Measurements from ENCODE around the gene HINT2. TPM values are rescaled to one million over a fixed set of nuclear protein-coding genes. Genes with fewer than 3 reads are reported as not detected.

The HINT2 gene
- total RNA-seq, 6 donors from 2014 or later = 15.7 to 57.9 (median 42.2) TPM

- Histone ChIP-seq H3K4me1 (peaks cover 25 to 49% (median 38%) of the 10 kb centered on the region in 4 donors), H3K4me3 (peak within 1 kb of the TSS; percentile 75 to 88 (median 82)), H3K9me3 (no peaks in the 10 kb centered on the region), H3K27me3 (no peaks in the 10 kb centered on the region), H3K27ac (peak within 1 kb of the TSS; percentile 92 to 97 (median 94)), H3K36me3 (no peaks in the 10 kb centered on the region)
- 1 to 2% methylated on average over 9 to 22 of the region's 53 CpGs for WGBS, 2 donors
- ATAC-seq (ENCODE audit: low FRiP score in 2 of 2) = peak; percentile 92 to 96
- TF ChIP-seq CTCF (IDR thresholded peaks at IDR 0.05) = peak in 1 of 6 experiments; percentile 4
- TF ChIP-seq POLR2A (IDR thresholded peaks at IDR 0.05) = peak in 2 of 4 donors; percentile 14 to 60
- TF ChIP-seq POLR2AphosphoS5 (IDR thresholded peaks at IDR 0.05) = peak; percentile 11 to 44
- no peak for TF ChIP-seq EP300 (IDR thresholded peaks at IDR 0.05)
- peak; percentile 99 to 100 for DNase-seq
Measured at GRCh38 chr9:35829084-35829763, 14.4 kb upstream of the HINT2 start, which contains the start of gene TMEM8B. Gene TMEM8B (plus strand): TSS chr9:35829228. CDS start chr9:35829448, 220 bp downstream.

- H3K4me3 ChIP-seq = peak within 1 kb of the TSS; percentile 75 to 88 (median 82)
- H3K36me3 ChIP-seq = no peaks in the 10 kb centered on the region
- H3K4me1 ChIP-seq = peaks cover 20 to 43% (median 34%) of the 10 kb centered on the region in 4 donors
- no peaks in the 10 kb centered on the region for H3K27me3 ChIP-seq
- peak within 1 kb of the TSS; percentile 92 to 97 (median 94) for H3K27ac ChIP-seq
- TF ChIP-seq POLR2A (IDR thresholded peaks at IDR 0.05) = no peak
- no peak for TF ChIP-seq CTCF (IDR thresholded peaks at IDR 0.05)
- TF ChIP-seq POLR2AphosphoS5 (IDR thresholded peaks at IDR 0.05) = no peak
- no peak for TF ChIP-seq EP300 (IDR thresholded peaks at IDR 0.05)
- ATAC-seq (ENCODE audit: low FRiP score in 2 of 2) (peak in 1 of 2 donors; percentile 4), DNase-seq (peak in 1 of 2 donors; percentile 69)
- no peaks in the 10 kb centered on the region for H3K9me3 ChIP-seq
- 0 to 4% methylated on average over 16 to 21 of the region's 21 CpGs for whole genome bisulfite sequencing, 2 donors
Measured at GRCh38 chr9:35828716-35829083, 13.9 kb upstream of the HINT2 start, which contains the start of gene FAM221B. Gene FAM221B (minus strand): TSS chr9:35828732. CDS start chr9:35826161, 2,571 bp downstream.

- peaks cover 13 to 31% (median 24%) of the 10 kb centered on the region in 4 donors for H3K4me1 ChIP-seq
- ATAC-seq (ENCODE audit: low FRiP score in 2 of 2) = no peak
- H3K27ac ChIP-seq = no peak overlapping the region
- H3K4me3 ChIP-seq = no peak overlapping the region
- no peak for TF ChIP-seq POLR2A (IDR thresholded peaks at IDR 0.05)
- no peak for TF ChIP-seq EP300 (IDR thresholded peaks at IDR 0.05)
- no peak for TF ChIP-seq CTCF (IDR thresholded peaks at IDR 0.05)
- no peak for TF ChIP-seq POLR2AphosphoS5 (IDR thresholded peaks at IDR 0.05)
- H3K27me3 ChIP-seq = no peaks in the 10 kb centered on the region
- H3K9me3 ChIP-seq = no peaks in the 10 kb centered on the region
- H3K36me3 ChIP-seq = no peaks in the 10 kb centered on the region
- WGBS, 2 donors = 87 to 88% methylated on average over 3 of the region's 3 CpGs
- DNase-seq = no peak
Measured at GRCh38 chr9:35827486-35827885, 12.6 kb upstream of the HINT2 start.

- Histone ChIP-seq H3K9me3 (no peaks in the 10 kb centered on the region), H3K4me3 (no peak overlapping the region), H3K27ac (no peak overlapping the region), H3K4me1 (peaks cover 13 to 25% (median 18%) of the 10 kb centered on the region in 4 donors), H3K36me3 (no peaks in the 10 kb centered on the region), H3K27me3 (no peaks in the 10 kb centered on the region)
- no peak for TF ChIP-seq POLR2A (IDR thresholded peaks at IDR 0.05)
- peak; percentile 72 to 85 (median 78) for TF ChIP-seq CTCF (IDR thresholded peaks at IDR 0.05)
- 22 to 25% methylated on average over 4 of the region's 4 CpGs for WGBS, 2 donors
- ATAC-seq (ENCODE audit: low FRiP score in 2 of 2) (peak; percentile 66 to 76), DNase-seq (no peak)
Measured at GRCh38 chr9:35826071-35826701, 11.3 kb upstream of the HINT2 start.

Data from upper lobe of left lung (tissue), 6 donors.